GM21526 (cell line): Measurements from ENCODE around the gene SLC30A2.

Source experiments
- ATAC-seq: cut with Tn5 transposase; IDR thresholded peaks from one replicate; pipeline ENCODE4 v1.9.1; 2021; ENCODE audit warnings: moderate library complexity; ENCODE audit not compliant: unreplicated experiment, low FRiP score

SLC30A2 gene

GRCh38 chr1:26044414-26044813, 1.5 kb downstream of the SLC30A2 start:
- ATAC-seq = no peak

- no peak for ATAC-seq
Observed at GRCh38 chr1:26043765-26044164, 2.2 kb downstream of the SLC30A2 start.

- ATAC-seq = no peak
Observed at GRCh38 chr1:26041978-26042377, 3.9 kb downstream of the SLC30A2 start.

GRCh38 chr1:26041401-26041800, 4.5 kb downstream of the SLC30A2 start:
- ATAC-seq = no peak

GRCh38 chr1:26038904-26039303, 7.0 kb downstream of the SLC30A2 start:
- no peak for ATAC-seq

- no peak for ATAC-seq
Observed at GRCh38 chr1:26038477-26038876, 7.4 kb downstream of the SLC30A2 start.

- no peak for ATAC-seq
Observed at GRCh38 chr1:26037904-26038303, 8.0 kb downstream of the SLC30A2 start.

- ATAC-seq = no peak
Observed at GRCh38 chr1:26036756-26037281, 9.1 kb downstream of the SLC30A2 start.

- peak; percentile 61 for ATAC-seq
Observed at GRCh38 chr1:26035959-26036755, 9.8 kb downstream of the SLC30A2 start.

GRCh38 chr1:26035203-26035958, 10.5 kb downstream of the SLC30A2 start:
- peak; percentile 81 for ATAC-seq

- no peak for ATAC-seq
Observed at GRCh38 chr1:26034504-26035202, 11.3 kb downstream of the SLC30A2 start.

- ATAC-seq = no peak
Observed at GRCh38 chr1:26032656-26033357, 13.1 kb downstream of the SLC30A2 start.

GRCh38 chr1:26031611-26032220, 14.2 kb downstream of the SLC30A2 start:
- ATAC-seq = no peak

- ATAC-seq = no peak
Observed at GRCh38 chr1:26031196-26031595, 14.7 kb downstream of the SLC30A2 start.

GRCh38 chr1:26029864-26030481, 15.9 kb downstream of the SLC30A2 start:
- no peak for ATAC-seq

- ATAC-seq = no peak
Observed at GRCh38 chr1:26029054-26029863, 16.7 kb downstream of the SLC30A2 start.

GRCh38 chr1:26028490-26028980, 17.4 kb downstream of the SLC30A2 start:
- ATAC-seq = no peak

- no peak for ATAC-seq
Observed at GRCh38 chr1:26027716-26028489, 18.0 kb downstream of the SLC30A2 start.
